Keratinocyte (primary cell): Measurements from ENCODE around the gene CD36. TPM values are rescaled to one million over a fixed set of nuclear protein-coding genes. Genes with fewer than 3 reads are reported as not detected.

Experiments used
- DNase-seq: peaks from one replicate; pipeline ENCODE4 v3.0.0-alpha.2; 2011; ENCODE audit warnings: low read depth, missing footprints, low spot score
- FAIRE-seq: peaks from 2 replicates; lab custom pipeline; 2011; peaks lifted over from hg19 to GRCh38; lab: Jason Lieb, UNC
- H2AFZ ChIP-seq: 2 replicates; pipeline ENCODE4 v1.6.0; 2012; ENCODE audit warnings: low read length, control low read depth, inconsistent platforms; ENCODE audit not compliant: control insufficient read depth
- H3K27ac ChIP-seq: 2 replicates; pipeline ENCODE4 v1.5.1; 2011; ENCODE audit warnings: low read length; ENCODE audit not compliant: control insufficient read depth, insufficient read depth
- H3K27me3 ChIP-seq: 3 replicates; pipeline ENCODE4 v1.6.0; 2011; ENCODE audit warnings: low read length; ENCODE audit not compliant: control insufficient read depth, insufficient read depth; ENCODE audit errors: extremely low read depth
- H3K36me3 ChIP-seq, 2 experiments: 2 replicates in 1 of 2; 3 replicates in 1 of 2; pipeline ENCODE4 v1.5.1; 2011; ENCODE audit warnings: low read length in 2 of 2, mild to moderate bottlenecking in 1 of 2; ENCODE audit not compliant: control insufficient read depth in 2 of 2, insufficient read depth in 2 of 2; ENCODE audit errors: extremely low read depth in 1 of 2
- H3K4me1 ChIP-seq: 3 replicates; pipeline ENCODE4 v1.5.1; 2011; ENCODE audit warnings: low read length; ENCODE audit not compliant: control insufficient read depth, insufficient read depth; ENCODE audit errors: extremely low read depth
- H3K4me2 ChIP-seq: 3 replicates; pipeline ENCODE4 v1.6.0; 2011; ENCODE audit warnings: low read depth, low read length; ENCODE audit not compliant: control insufficient read depth, insufficient read depth; ENCODE audit errors: extremely low read depth
- H3K4me3 ChIP-seq, 3 experiments: fragments of 200-600 bp in 1 of 3; sonication (generic) in 1 of 3; 2 replicates in 2 of 3; 3 replicates in 1 of 3; pipeline ENCODE4 v1.5.1; 2011 to 2016; ENCODE audit warnings: low read length in 3 of 3, mild to moderate bottlenecking in 3 of 3, control low read depth in 2 of 3, inconsistent platforms in 1 of 3, low read depth in 1 of 3, mixed read lengths in 1 of 3, mixed run types in 1 of 3, moderate library complexity in 1 of 3; ENCODE audit not compliant: control insufficient read depth in 2 of 3, insufficient read depth in 2 of 3; ENCODE audit errors: extremely low read depth in 1 of 3
- H3K79me2 ChIP-seq: 2 replicates; pipeline ENCODE4 v1.6.0; 2012; ENCODE audit warnings: low read length; ENCODE audit not compliant: control insufficient read depth, insufficient read depth
- H3K9ac ChIP-seq: 3 replicates; pipeline ENCODE4 v1.6.0; 2011; ENCODE audit warnings: low read length; ENCODE audit not compliant: control insufficient read depth, insufficient read depth; ENCODE audit errors: extremely low read depth
- H3K9me1 ChIP-seq: 3 replicates; pipeline ENCODE4 v1.6.0; 2011; ENCODE audit warnings: low read length; ENCODE audit not compliant: control insufficient read depth, insufficient read depth; ENCODE audit errors: extremely low read depth
- H3K9me3 ChIP-seq: 2 replicates; pipeline ENCODE4 v1.5.1; 2012; ENCODE audit warnings: low read depth, low read length; ENCODE audit not compliant: control insufficient read depth
- H4K20me1 ChIP-seq: 3 replicates; pipeline ENCODE4 v1.6.0; 2011; ENCODE audit warnings: low read length; ENCODE audit not compliant: control insufficient read depth, insufficient read depth; ENCODE audit errors: extremely low read depth
- EZH2 ChIP-seq: IDR thresholded peaks from one replicate; pipeline ENCODE4 v1.6.1; 2012; ENCODE audit warnings: inconsistent platforms, mild to moderate bottlenecking, low read length, moderate library complexity
- dilution Hi-C: fragments of 300-500 bp; cut with MboI; formaldehyde crosslinking; loops from one replicate; pipeline ENCODE4 v1.7.0; 2020; ENCODE audit warnings: low sequenced_read_pairs; ENCODE audit not compliant: extremely low pct_ligation_motif_present
- polyA plus RNA-seq, 5 experiments: library from polyadenylated mRNA; depleted of rRNA in 3 of 5; stranded (reverse) in 3 of 5; stranded (forward) in 1 of 5; unstranded in 1 of 5; fragments of >200 nt; gene quantifications; 1 replicate in 1 of 5; 2 replicates in 3 of 5; 3 replicates in 1 of 5; pipeline versions ENCODE4 v1.2.1 to v1.2.3, GENCODE V29; 2011 to 2012; ENCODE audit warnings: missing spikeins in 2 of 5, low read depth in 1 of 5, low replicate concordance in 1 of 5
- TF ChIP-seq, protein P1 (sequence below), 3 experiments: IDR thresholded peaks in 1 of 3; conservative IDR thresholded peaks in 1 of 3; optimal IDR thresholded peaks in 1 of 3; 2 replicates in 2 of 3; 3 replicates in 1 of 3; pipeline versions ENCODE3 to v1.5.1; 2011; ENCODE audit warnings: low read length in 3 of 3, mild to moderate bottlenecking in 3 of 3, moderate library complexity in 2 of 3, control low read depth in 1 of 3, inconsistent platforms in 1 of 3; ENCODE audit not compliant: insufficient read depth in 2 of 3; ENCODE audit errors: extremely low read depth in 1 of 3

CD36 gene
- polyA plus RNA-seq, 1 donor (not counting 4 experiments of a cell fraction or from before 2014, with no cell fraction given) = 0.59 TPM

DNA sequence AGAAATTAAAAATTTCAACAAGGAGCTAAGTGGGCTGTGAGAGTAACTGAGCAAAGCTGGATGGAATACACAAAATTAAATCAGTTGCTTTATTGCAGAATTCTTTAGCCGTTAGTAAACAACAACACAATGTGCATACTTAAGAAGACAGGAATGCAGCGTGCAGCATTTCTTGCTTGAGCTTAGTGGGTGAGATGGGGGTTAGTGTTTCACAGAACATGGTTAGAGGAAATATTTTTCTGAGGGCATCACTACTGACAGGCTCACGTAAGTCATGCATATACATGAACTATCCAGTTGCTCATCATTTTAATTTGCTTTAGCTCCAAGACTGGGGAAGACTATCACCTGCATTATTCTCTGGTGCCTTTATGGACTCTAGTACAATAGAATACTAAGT is 80.8 kb downstream of the CD36 start:
- Histone ChIP-seq H3K9me3 (no peaks in the 10 kb centered on the region), H2AFZ (no peak overlapping the region), H3K27ac (no peak overlapping the region), H3K9ac (no peak overlapping the region), H3K4me1 (peaks cover 34% of the 10 kb centered on the region), H3K4me2 (no peak overlapping the region), H3K27me3 (no peaks in the 10 kb centered on the region), H3K79me2 (no peaks in the 10 kb centered on the region), H3K36me3 (no peaks in the 10 kb centered on the region), H3K9me1 (no peaks in the 10 kb centered on the region), H4K20me1 (no peaks in the 10 kb centered on the region), H3K4me3 (no peak overlapping the region)
- no peak for TF ChIP-seq EZH2
- TF ChIP-seq, protein P1, sequence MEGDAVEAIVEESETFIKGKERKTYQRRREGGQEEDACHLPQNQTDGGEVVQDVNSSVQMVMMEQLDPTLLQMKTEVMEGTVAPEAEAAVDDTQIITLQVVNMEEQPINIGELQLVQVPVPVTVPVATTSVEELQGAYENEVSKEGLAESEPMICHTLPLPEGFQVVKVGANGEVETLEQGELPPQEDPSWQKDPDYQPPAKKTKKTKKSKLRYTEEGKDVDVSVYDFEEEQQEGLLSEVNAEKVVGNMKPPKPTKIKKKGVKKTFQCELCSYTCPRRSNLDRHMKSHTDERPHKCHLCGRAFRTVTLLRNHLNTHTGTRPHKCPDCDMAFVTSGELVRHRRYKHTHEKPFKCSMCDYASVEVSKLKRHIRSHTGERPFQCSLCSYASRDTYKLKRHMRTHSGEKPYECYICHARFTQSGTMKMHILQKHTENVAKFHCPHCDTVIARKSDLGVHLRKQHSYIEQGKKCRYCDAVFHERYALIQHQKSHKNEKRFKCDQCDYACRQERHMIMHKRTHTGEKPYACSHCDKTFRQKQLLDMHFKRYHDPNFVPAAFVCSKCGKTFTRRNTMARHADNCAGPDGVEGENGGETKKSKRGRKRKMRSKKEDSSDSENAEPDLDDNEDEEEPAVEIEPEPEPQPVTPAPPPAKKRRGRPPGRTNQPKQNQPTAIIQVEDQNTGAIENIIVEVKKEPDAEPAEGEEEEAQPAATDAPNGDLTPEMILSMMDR (optimal IDR thresholded peaks at IDR 0.05 in 1 of 3, IDR thresholded peaks at IDR 0.05 in 1 of 3, conservative IDR thresholded peaks at IDR 0.05 in 1 of 3; ENCODE audit: extremely low read depth in 1 of 3, insufficient read depth in 2 of 3, low read length in 3 of 3) = no peak
- dilution Hi-C loops = no loop called here
- no peak for DNase-seq
- no peak for FAIRE-seq

DNA sequence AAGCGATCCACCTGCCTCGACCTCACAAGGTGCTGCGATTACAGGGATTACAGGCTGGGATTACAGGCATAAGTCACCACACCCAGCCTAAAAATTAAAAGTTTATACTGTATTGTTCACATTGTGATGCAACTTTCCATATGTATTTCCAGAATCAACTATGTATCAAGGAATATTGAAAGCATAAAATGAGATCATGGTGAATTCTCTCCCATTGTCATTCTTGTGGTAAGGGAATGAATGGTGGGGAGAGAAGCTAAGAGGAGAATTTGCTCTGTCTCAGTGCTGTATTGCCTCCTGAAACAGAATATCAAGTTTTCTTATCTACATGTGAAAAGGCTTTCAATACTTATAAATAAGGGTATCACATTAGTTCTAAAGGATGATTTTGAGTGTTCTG is 81.7 kb downstream of the CD36 start:
- no peaks in the 10 kb centered on the region for H4K20me1 ChIP-seq
- DNase-seq (no peak), FAIRE-seq (no peak)
- dilution Hi-C loops = no loop called here
- no peak overlapping the region for H3K9ac ChIP-seq
- H3K4me1 ChIP-seq = peaks cover 34% of the 10 kb centered on the region
- no peaks in the 10 kb centered on the region for H3K9me3 ChIP-seq
- TF ChIP-seq EZH2 = no peak
- TF ChIP-seq, protein P1 (optimal IDR thresholded peaks at IDR 0.05 in 1 of 3, IDR thresholded peaks at IDR 0.05 in 1 of 3, conservative IDR thresholded peaks at IDR 0.05 in 1 of 3; ENCODE audit: extremely low read depth in 1 of 3, insufficient read depth in 2 of 3, low read length in 3 of 3) = no peak
- no peaks in the 10 kb centered on the region for H3K36me3 ChIP-seq
- no peak overlapping the region for H3K27ac ChIP-seq
- H3K79me2 ChIP-seq = no peaks in the 10 kb centered on the region
- no peak overlapping the region for H2AFZ ChIP-seq
- no peaks in the 10 kb centered on the region for H3K9me1 ChIP-seq
- no peaks in the 10 kb centered on the region for H3K27me3 ChIP-seq
- no peak overlapping the region for H3K4me2 ChIP-seq
- no peak overlapping the region for H3K4me3 ChIP-seq
